Mucosa of stomach (tissue), 1 donor: ENCODE results near the gene MIS18A.

Experiments
- H3K27me3 ChIP-seq: one replicate; pipeline ENCODE4 v1.7.0; 2013; ENCODE audit warnings: mild to moderate bottlenecking, low read length; ENCODE audit not compliant: control insufficient read depth, insufficient read depth
- H3K36me3 ChIP-seq: one replicate; pipeline ENCODE4 v1.7.0; 2013; ENCODE audit warnings: low read length; ENCODE audit not compliant: control insufficient read depth, insufficient read depth
- H3K4me1 ChIP-seq: one replicate; pipeline ENCODE4 v1.7.0; 2013; ENCODE audit warnings: mild to moderate bottlenecking, low read length; ENCODE audit not compliant: control insufficient read depth, insufficient read depth
- H3K4me3 ChIP-seq: one replicate; pipeline ENCODE4 v1.7.0; 2013; ENCODE audit warnings: low read length
- H3K9ac ChIP-seq: one replicate; pipeline ENCODE4 v1.7.0; 2013; ENCODE audit warnings: mild to moderate bottlenecking, low read length, moderate library complexity
- H3K9me3 ChIP-seq: one replicate; pipeline ENCODE4 v1.7.0; 2013; ENCODE audit warnings: mild to moderate bottlenecking, low read length, moderate library complexity; ENCODE audit not compliant: control insufficient read depth
- donor health status: Pancreatic carcinoma.

The MIS18A gene

GRCh38 chr21:32248571-32249461 lies 30.0 kb downstream of the MIS18A start:
- H3K9ac ChIP-seq: no peak overlapping the region
- no peaks in the 10 kb centered on the region for H3K9me3 ChIP-seq
- no peaks in the 10 kb centered on the region for H3K36me3 ChIP-seq
- no peak overlapping the region for H3K4me3 ChIP-seq
- H3K27me3 ChIP-seq: no peaks in the 10 kb centered on the region
- no peaks in the 10 kb centered on the region for H3K4me1 ChIP-seq

GRCh38 chr21:32246571-32247140 lies 32.2 kb downstream of the MIS18A start:
- H3K27me3 ChIP-seq: no peaks in the 10 kb centered on the region
- no peak overlapping the region for H3K4me3 ChIP-seq

GRCh38 chr21:32245971-32246370 lies 32.9 kb downstream of the MIS18A start:
- no peak overlapping the region for H3K9ac ChIP-seq
- no peaks in the 10 kb centered on the region for H3K27me3 ChIP-seq
- H3K9me3 ChIP-seq: no peaks in the 10 kb centered on the region
- H3K4me3 ChIP-seq: no peak overlapping the region
- H3K36me3 ChIP-seq: no peaks in the 10 kb centered on the region
- H3K4me1 ChIP-seq: no peaks in the 10 kb centered on the region

More at GRCh38 chr21:32246571-32247140, 32.2 kb downstream of the MIS18A start:
- H3K4me1 ChIP-seq: no peaks in the 10 kb centered on the region
- H3K9me3 ChIP-seq: no peaks in the 10 kb centered on the region
- no peak overlapping the region for H3K9ac ChIP-seq
- no peaks in the 10 kb centered on the region for H3K36me3 ChIP-seq

GRCh38 chr21:32240851-32241687 lies 37.8 kb downstream of the MIS18A start:
- H3K36me3 ChIP-seq: no peaks in the 10 kb centered on the region
- H3K9ac ChIP-seq: no peak overlapping the region
- H3K9me3 ChIP-seq: no peaks in the 10 kb centered on the region
- no peaks in the 10 kb centered on the region for H3K4me1 ChIP-seq
- H3K27me3 ChIP-seq: no peaks in the 10 kb centered on the region
- no peak overlapping the region for H3K4me3 ChIP-seq

- H3K27me3 ChIP-seq: no peaks in the 10 kb centered on the region
Measured at GRCh38 chr21:32239551-32239950, 39.3 kb downstream of the MIS18A start.

GRCh38 chr21:32238063-32238462 lies 40.8 kb downstream of the MIS18A start:
- no peaks in the 10 kb centered on the region for H3K36me3 ChIP-seq
- H3K9me3 ChIP-seq: no peaks in the 10 kb centered on the region
- H3K4me1 ChIP-seq: no peaks in the 10 kb centered on the region
- no peaks in the 10 kb centered on the region for H3K27me3 ChIP-seq
- no peak overlapping the region for H3K9ac ChIP-seq
- no peak overlapping the region for H3K4me3 ChIP-seq

More at GRCh38 chr21:32239551-32239950, 39.3 kb downstream of the MIS18A start:
- Histone ChIP-seq H3K9me3 (no peaks in the 10 kb centered on the region), H3K9ac (no peak overlapping the region), H3K4me1 (no peaks in the 10 kb centered on the region), H3K36me3 (no peaks in the 10 kb centered on the region), H3K4me3 (no peak overlapping the region)

GRCh38 chr21:32237021-32237420 lies 41.8 kb downstream of the MIS18A start:
- Histone ChIP-seq H3K4me1 (no peaks in the 10 kb centered on the region), H3K9ac (no peak overlapping the region), H3K27me3 (no peaks in the 10 kb centered on the region), H3K9me3 (no peaks in the 10 kb centered on the region), H3K4me3 (no peak overlapping the region), H3K36me3 (no peaks in the 10 kb centered on the region)

GRCh38 chr21:32233722-32234301 lies 45.0 kb downstream of the MIS18A start:
- Histone ChIP-seq H3K4me3 (no peak overlapping the region), H3K9ac (no peak overlapping the region), H3K27me3 (no peaks in the 10 kb centered on the region), H3K4me1 (no peaks in the 10 kb centered on the region), H3K9me3 (no peaks in the 10 kb centered on the region), H3K36me3 (no peaks in the 10 kb centered on the region)

- no peaks in the 10 kb centered on the region for H3K27me3 ChIP-seq
- H3K4me3 ChIP-seq: no peak overlapping the region
- no peaks in the 10 kb centered on the region for H3K36me3 ChIP-seq
- H3K9me3 ChIP-seq: no peaks in the 10 kb centered on the region
- H3K9ac ChIP-seq: no peak overlapping the region
- no peaks in the 10 kb centered on the region for H3K4me1 ChIP-seq
Measured at GRCh38 chr21:32233055-32233546, 45.7 kb downstream of the MIS18A start.

- H3K4me1 ChIP-seq: no peaks in the 10 kb centered on the region
- no peaks in the 10 kb centered on the region for H3K36me3 ChIP-seq
- H3K27me3 ChIP-seq: no peaks in the 10 kb centered on the region
- no peak overlapping the region for H3K4me3 ChIP-seq
- H3K9me3 ChIP-seq: no peaks in the 10 kb centered on the region
- H3K9ac ChIP-seq: no peak overlapping the region
Measured at GRCh38 chr21:32226444-32226843, 52.4 kb downstream of the MIS18A start.
